MM.1S (cell line): ENCODE results near the gene UNC5C.

Experiments used
- EZH2 ChIP-seq: fragments of 300-600 bp; sonication (generic); optimal IDR thresholded peaks from 2 replicates; pipeline ENCODE3; 2017; ENCODE audit warnings: low read depth, mild to moderate bottlenecking, antibody characterized with exemption, low read length, mixed read lengths
- EZH2phosphoT487 ChIP-seq: fragments of 300-600 bp; sonication (generic); IDR thresholded peaks from 2 replicates; pipeline ENCODE4 v1.6.1; 2018; ENCODE audit warnings: antibody characterized with exemption, low read length
- TF ChIP-seq, protein P1 (sequence below): fragments of 300-600 bp; sonication (generic); IDR thresholded peaks from 2 replicates; pipeline ENCODE4 v1.5.1; 2016; ENCODE audit warnings: antibody characterized with exemption, low read length, mixed read lengths

DNA sequence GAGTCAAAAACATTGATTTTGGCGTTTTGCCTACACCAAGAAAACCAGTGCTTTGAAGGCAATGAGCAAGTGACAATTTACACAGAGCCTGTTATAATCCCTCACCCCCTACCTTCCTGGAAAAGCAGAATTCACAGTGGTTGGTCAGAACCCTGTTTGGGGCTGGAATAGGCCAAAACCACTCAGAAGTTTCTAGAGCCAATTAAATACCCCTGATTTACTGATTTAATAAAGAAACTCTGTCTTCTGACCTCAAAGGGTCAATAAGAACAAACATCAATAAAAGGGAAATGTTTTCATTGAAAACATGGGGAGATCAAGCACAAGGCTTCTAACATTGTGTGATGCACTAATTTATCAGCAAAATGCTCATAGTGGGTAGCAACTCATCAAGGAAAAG, 116.3 kb downstream of the UNC5C start:
- TF ChIP-seq, protein P1, sequence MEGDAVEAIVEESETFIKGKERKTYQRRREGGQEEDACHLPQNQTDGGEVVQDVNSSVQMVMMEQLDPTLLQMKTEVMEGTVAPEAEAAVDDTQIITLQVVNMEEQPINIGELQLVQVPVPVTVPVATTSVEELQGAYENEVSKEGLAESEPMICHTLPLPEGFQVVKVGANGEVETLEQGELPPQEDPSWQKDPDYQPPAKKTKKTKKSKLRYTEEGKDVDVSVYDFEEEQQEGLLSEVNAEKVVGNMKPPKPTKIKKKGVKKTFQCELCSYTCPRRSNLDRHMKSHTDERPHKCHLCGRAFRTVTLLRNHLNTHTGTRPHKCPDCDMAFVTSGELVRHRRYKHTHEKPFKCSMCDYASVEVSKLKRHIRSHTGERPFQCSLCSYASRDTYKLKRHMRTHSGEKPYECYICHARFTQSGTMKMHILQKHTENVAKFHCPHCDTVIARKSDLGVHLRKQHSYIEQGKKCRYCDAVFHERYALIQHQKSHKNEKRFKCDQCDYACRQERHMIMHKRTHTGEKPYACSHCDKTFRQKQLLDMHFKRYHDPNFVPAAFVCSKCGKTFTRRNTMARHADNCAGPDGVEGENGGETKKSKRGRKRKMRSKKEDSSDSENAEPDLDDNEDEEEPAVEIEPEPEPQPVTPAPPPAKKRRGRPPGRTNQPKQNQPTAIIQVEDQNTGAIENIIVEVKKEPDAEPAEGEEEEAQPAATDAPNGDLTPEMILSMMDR, result no peak
- TF ChIP-seq EZH2 (no peak), EZH2phosphoT487 (no peak)
